Kidney (tissue), 14 donors: ENCODE measurements around the gene CAMK2A. TPM values are rescaled to one million over a fixed set of nuclear protein-coding genes. Genes with fewer than 3 reads are reported as not detected.

Experiments
- DNase-seq, 5 donors: peaks; one replicate each; pipeline ENCODE4 v3.0.0-alpha.2; 2013 to 2020
- FAIRE-seq: peaks from 2 replicates; lab custom pipeline; 2012; peaks lifted over from hg19 to GRCh38; lab: Jason Lieb, UNC
- H3K27ac ChIP-seq, 2 donors: one replicate each; pipeline ENCODE4 v1.7.0; 2013; ENCODE audit warnings: low read depth in 2 of 2, low read length in 2 of 2, inconsistent platforms in 1 of 2
- H3K27me3 ChIP-seq: one replicate; pipeline ENCODE4 v1.7.1; 2013; ENCODE audit warnings: low read length, inconsistent platforms; ENCODE audit not compliant: control insufficient read depth, insufficient read depth
- H3K36me3 ChIP-seq, 3 donors: one replicate each; pipeline versions ENCODE4 v1.7.0 to v1.7.1; 2013; ENCODE audit warnings: low read length in 3 of 3, control low read depth in 1 of 3, inconsistent platforms in 1 of 3; ENCODE audit not compliant: insufficient read depth in 3 of 3, control insufficient read depth in 2 of 3
- H3K4me1 ChIP-seq, 3 donors: one replicate each; pipeline versions ENCODE4 v1.7.0 to v1.7.1; 2013; ENCODE audit warnings: low read length in 3 of 3, inconsistent platforms in 1 of 3, low read depth in 1 of 3; ENCODE audit not compliant: control insufficient read depth in 2 of 3, insufficient read depth in 2 of 3
- H3K4me3 ChIP-seq, 3 donors: one replicate each; pipeline versions ENCODE4 v1.7.0 to v1.8.1; 2013; ENCODE audit warnings: low read length in 3 of 3, control low read depth in 1 of 3, inconsistent platforms in 1 of 3
- H3K9ac ChIP-seq, 3 donors: one replicate each; pipeline versions ENCODE4 v1.7.0 to v1.7.1; 2013; ENCODE audit warnings: low read length in 3 of 3, control low read depth in 1 of 3, inconsistent platforms in 1 of 3
- H3K9me3 ChIP-seq, 3 donors: one replicate each; pipeline versions ENCODE4 v1.7.0 to v1.7.1; 2013; ENCODE audit warnings: low read length in 3 of 3, control low read depth in 1 of 3, inconsistent platforms in 1 of 3; ENCODE audit not compliant: control insufficient read depth in 2 of 3, insufficient read depth in 1 of 3
- intact Hi-C: fragments of 100-400 bp; cut with DNase I; formaldehyde crosslinking; loops from one replicate; pipeline ENCODE4 v1.11.1; 2022
- polyA plus RNA-seq: library from polyadenylated mRNA; stranded (reverse); fragments of 350-450 nt; fragmentation: Illumina TruSeq; extraction: RNeasy Lipid Tissue Mini Kit (QIAGEN cat#74804); gene quantifications from one replicate; pipeline ENCODE4 v1.2.3, GENCODE V29; 2014; ENCODE audit warnings: low read depth, low replicate concordance; ENCODE audit not compliant: insufficient read depth
- total RNA-seq: library from RNA; stranded (reverse); fragmentation: NEBNext Ultra II Directional; extraction: Animal tissue kit (Norgen Biotek cat#: 25700); gene quantifications from one replicate; pipeline ENCODE4 v1.2.1, GENCODE V29; 2021
- TF ChIP-seq, protein P1 (sequence below): IDR thresholded peaks from 3 replicates; pipeline ENCODE4 v1.5.1; 2012; ENCODE audit warnings: mild to moderate bottlenecking, moderate library complexity, borderline replicate concordance; ENCODE audit not compliant: insufficient read depth; ENCODE audit errors: extremely low read depth
- donor health status: control.
- donor health status: control.
- donor health status: control.
- donor health status: control.
- donor health status: control.
- donor health status: DM: yes; HTN: yes; CAD: no.
- donor health status: Normal renal cell carcinoma (clear cell type).

The CAMK2A gene
- total and polyA plus RNA-seq, 2 donors from 2014 or later, result 0.28 to 0.90 TPM

DNA sequence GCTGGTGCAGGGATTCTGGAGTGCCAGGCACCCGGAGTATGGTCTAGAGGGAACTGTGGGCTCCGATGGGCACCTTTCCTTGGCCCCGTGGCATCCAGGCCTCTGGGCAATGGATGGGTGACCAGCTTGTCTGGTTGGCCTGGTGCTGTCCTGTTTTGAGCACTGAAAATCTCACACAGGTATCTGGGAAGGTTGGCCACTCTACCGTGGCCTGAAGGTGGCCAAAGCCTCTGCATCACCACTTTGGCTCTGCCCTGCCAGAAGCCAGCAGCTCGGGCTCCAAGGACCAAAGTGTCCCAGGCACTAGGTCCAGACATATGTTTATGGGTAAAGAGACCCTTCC lies 70.9 kb downstream of the CAMK2A start:
- no peak overlapping the region for H3K4me3 ChIP-seq
- H3K27me3 ChIP-seq, result no peaks in the 10 kb centered on the region
- TF ChIP-seq, protein P1, sequence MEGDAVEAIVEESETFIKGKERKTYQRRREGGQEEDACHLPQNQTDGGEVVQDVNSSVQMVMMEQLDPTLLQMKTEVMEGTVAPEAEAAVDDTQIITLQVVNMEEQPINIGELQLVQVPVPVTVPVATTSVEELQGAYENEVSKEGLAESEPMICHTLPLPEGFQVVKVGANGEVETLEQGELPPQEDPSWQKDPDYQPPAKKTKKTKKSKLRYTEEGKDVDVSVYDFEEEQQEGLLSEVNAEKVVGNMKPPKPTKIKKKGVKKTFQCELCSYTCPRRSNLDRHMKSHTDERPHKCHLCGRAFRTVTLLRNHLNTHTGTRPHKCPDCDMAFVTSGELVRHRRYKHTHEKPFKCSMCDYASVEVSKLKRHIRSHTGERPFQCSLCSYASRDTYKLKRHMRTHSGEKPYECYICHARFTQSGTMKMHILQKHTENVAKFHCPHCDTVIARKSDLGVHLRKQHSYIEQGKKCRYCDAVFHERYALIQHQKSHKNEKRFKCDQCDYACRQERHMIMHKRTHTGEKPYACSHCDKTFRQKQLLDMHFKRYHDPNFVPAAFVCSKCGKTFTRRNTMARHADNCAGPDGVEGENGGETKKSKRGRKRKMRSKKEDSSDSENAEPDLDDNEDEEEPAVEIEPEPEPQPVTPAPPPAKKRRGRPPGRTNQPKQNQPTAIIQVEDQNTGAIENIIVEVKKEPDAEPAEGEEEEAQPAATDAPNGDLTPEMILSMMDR, result no peak
- intact Hi-C loops, result no loop called here
- no peak overlapping the region for H3K27ac ChIP-seq
- DNase-seq (no peak), FAIRE-seq (no peak)
- no peaks in the 10 kb centered on the region for H3K9me3 ChIP-seq
- H3K36me3 ChIP-seq, result no peaks in the 10 kb centered on the region
- H3K4me1 ChIP-seq, result no peaks in the 10 kb centered on the region
- no peak overlapping the region for H3K9ac ChIP-seq

DNA sequence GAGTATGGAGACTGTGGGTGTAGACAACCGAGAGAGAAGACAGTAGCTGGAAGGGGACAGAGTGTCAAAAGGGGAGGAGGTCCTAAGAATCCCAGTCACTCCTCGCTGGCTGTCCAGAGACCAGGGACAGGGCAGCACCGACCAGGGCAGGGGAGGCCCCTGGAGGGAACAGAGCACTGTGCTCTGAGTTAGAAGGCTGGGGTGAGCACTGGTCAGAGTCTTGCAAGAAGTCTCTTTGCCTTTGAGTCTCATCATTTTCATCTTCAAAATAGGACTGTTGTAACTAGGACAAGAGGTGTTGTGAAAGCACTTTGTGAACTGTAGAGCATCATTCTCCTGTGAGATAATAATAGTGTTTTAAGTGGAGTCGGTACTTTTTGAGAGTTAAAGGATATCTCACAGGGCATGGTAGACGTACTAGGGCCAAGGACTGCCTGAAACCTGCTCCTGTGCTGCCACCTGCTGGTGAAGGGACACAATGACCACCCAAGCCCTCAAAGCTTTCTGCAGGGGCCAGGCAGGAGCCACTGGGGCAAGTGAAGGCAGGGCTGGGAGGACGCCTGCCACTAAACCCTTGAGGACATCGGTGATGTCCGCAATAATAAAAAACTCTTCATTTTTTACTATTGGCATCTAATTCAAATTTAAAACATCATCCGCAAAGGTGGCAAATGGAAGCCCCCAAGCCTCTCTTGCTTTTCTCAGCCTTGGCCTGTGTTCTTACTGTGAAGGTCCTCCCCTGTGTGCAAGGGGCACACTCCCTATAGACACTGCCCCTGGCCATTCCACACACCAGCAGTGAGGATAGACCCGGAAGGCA lies 71.5 kb downstream of the CAMK2A start:
- H3K36me3 ChIP-seq, result no peaks in the 10 kb centered on the region
- no peak overlapping the region for H3K27ac ChIP-seq
- H3K9me3 ChIP-seq, result no peaks in the 10 kb centered on the region
- no peak overlapping the region for H3K9ac ChIP-seq
- DNase-seq, result peak; percentile 86 to 93 (median 90)
- no peak overlapping the region for H3K4me3 ChIP-seq
- intact Hi-C loops, result no loop called here
- TF ChIP-seq, protein P1, result peak; percentile 90
- H3K4me1 ChIP-seq, result no peaks in the 10 kb centered on the region
- no peaks in the 10 kb centered on the region for H3K27me3 ChIP-seq
- FAIRE-seq, result no peak

GRCh38 chr5:150217038-150217437 lies 72.5 kb downstream of the CAMK2A start:
- intact Hi-C loops, result no loop called here
- no peaks in the 10 kb centered on the region for H3K27me3 ChIP-seq
- TF ChIP-seq, protein P1, result no peak
- no peak for DNase-seq
- H3K36me3 ChIP-seq, result no peaks in the 10 kb centered on the region
- H3K4me1 ChIP-seq, result no peaks in the 10 kb centered on the region
- no peak overlapping the region for H3K9ac ChIP-seq
- H3K4me3 ChIP-seq, result no peak overlapping the region
- no peaks in the 10 kb centered on the region for H3K9me3 ChIP-seq
- H3K27ac ChIP-seq, result no peak overlapping the region
- FAIRE-seq, result no peak
